T-helper 17 cell (primary cell): ENCODE results near the gene DDIAS. TPM values are rescaled to one million over a fixed set of nuclear protein-coding genes. Genes with fewer than 3 reads are reported as not detected.

ENCODE experiments used
- total RNA-seq, 4 donors: library from RNA in 2 of 4; stranded (reverse) in 2 of 4; gene quantifications; one replicate each; pipeline ENCODE4 v1.2.3 and lab custom pipeline; 2022 to 2026

Gene DDIAS
- total RNA-seq, 2 donors from 2014 or later = 0.47 to 0.52 TPM

Other genes starting within 250 kb of the DDIAS start
- not detected for gene FAM181B, start 167.9 kb upstream of the DDIAS start, total RNA-seq
- gene PRCP, start 1.3 kb upstream of the DDIAS start, total RNA-seq = 10 to 100 TPM; 23.0 to 28.7 TPM
- 10 to 100 TPM; 33.9 to 47.7 TPM for gene RAB30, start 170.2 kb downstream of the DDIAS start, total RNA-seq